Endothelial cell of umbilical vein (primary cell): ENCODE results near the gene SRGAP2.
"Not testable (repeated sequence)": the region's sequence is repeated elsewhere in the genome, so short reads cannot be mapped to it uniquely, and the experiment has no call there.

Experiments used
- EZH2 ChIP-seq: IDR thresholded peaks from 2 replicates; pipeline ENCODE4 v1.6.1; 2012; ENCODE audit warnings: borderline replicate concordance, low read depth, mild to moderate bottlenecking, moderate library complexity, low read length, inconsistent platforms; ENCODE audit not compliant: severe bottlenecking
- MYC ChIP-seq: IDR thresholded peaks from one replicate; pipeline ENCODE4 v1.6.1; 2011; ENCODE audit warnings: mild to moderate bottlenecking, low read depth, low read length

GRCh38 chr1:206246129-206246886 lies 43.0 kb downstream of the SRGAP2 start:
- TF ChIP-seq MYC, EZH2: not testable (repeated sequence)
